Measurements from ENCODE around the gene GLDC. TPM values are rescaled to one million over a fixed set of nuclear protein-coding genes. Genes with fewer than 3 reads are reported as not detected.

The GLDC gene
- total RNA-seq, 2 donors from 2014 or later: 1.1 TPM; not detected in 1

DNA sequence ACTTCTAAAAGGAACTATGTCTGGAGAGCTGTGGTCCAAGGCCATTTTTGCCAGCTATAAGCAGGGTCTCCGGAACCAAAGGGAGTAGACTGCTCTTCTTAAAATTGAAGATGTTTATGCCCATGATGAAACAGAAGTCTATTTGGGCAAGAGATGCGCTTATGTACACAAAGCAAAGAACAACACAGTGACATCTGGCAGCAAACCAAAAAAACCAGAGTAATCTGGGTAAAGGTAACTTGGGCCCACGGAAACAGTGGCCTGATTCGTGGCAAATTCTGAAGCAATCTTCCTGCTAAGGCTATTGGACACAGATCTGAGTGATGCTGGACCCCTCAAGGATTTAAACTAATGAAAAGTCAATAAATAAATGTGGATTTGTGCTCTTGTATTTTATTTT is 29.7 kb upstream of the GLDC start:
- H3K9me3 ChIP-seq (ENCODE audit: control insufficient read depth, low read length, poor library complexity, severe bottlenecking): no peaks in the 10 kb centered on the region
- no peak for ATAC-seq
- Mint-ChIP-seq H3K4me3 (no peak overlapping the region), H3K27me3 (no peaks in the 10 kb centered on the region), H3K36me3 (ENCODE audit: low read depth) (peaks cover 4% of the 10 kb centered on the region), H3K4me1 (peaks cover under 1% of the 10 kb centered on the region), H3K27ac (no peak overlapping the region)
- no peak for DNase-seq

DNA sequence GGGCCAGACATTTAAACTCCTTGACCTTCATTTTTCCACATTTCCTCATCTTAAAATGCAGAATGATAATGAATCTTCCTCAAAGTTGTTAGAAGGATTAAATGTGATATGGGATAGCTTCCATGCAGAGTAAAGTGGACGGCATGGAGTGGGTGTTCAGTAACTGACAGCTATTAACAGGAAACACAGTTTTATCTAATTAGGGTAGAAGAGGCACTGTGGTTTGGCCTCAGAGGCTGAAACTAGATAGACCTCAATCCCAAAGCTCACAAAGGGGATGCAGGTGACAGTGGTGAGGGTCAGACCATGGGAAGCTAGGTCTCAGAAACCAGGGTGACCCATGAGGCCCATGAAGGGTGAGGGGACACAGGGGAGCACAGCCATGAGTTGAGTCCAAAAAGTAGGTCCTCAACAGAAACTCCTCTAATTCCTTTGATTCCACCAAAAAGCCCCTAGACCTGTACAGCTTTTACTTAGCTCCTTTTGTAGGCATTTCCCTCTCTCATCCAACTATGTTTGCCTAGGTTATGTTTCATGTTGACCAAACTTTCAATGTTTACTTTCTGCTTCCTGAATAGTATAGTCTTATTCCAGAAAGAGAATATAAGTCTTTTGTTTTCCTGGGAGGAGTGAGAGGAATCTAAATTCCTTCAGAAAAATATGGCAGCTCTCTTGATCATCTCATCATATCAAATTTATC is 27.9 kb upstream of the GLDC start:
- DNase-seq: no peak
- peaks cover 4% of the 10 kb centered on the region for H3K36me3 Mint-ChIP-seq (ENCODE audit: low read depth)
- no peaks in the 10 kb centered on the region for H3K9me3 ChIP-seq (ENCODE audit: control insufficient read depth, low read length, poor library complexity, severe bottlenecking)
- H3K27ac Mint-ChIP-seq: no peak overlapping the region
- no peak for ATAC-seq
- H3K27me3 Mint-ChIP-seq: peaks cover 5% of the 10 kb centered on the region
- H3K4me3 Mint-ChIP-seq: no peak overlapping the region
- no peaks in the 10 kb centered on the region for H3K4me1 Mint-ChIP-seq

DNA sequence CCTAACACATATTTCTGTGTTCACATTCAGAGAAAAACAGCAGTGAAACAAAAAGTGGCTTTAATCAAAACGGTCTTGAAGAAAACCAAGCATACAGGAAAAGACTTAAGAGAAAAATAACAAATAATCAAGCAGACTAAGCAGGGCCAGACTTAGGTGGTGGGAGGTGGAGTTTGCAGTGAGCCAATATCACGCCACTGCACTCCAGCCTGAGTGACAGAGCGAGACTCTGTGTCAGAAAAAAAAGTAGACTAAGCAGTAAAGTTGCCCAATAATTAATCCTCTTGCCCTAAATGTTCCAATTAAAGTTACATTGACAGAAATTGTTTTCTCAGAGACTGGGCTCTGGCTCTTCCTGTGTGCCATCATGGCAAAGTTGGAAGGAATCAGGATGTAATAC is 26.6 kb upstream of the GLDC start:
- no peaks in the 10 kb centered on the region for H3K9me3 ChIP-seq (ENCODE audit: control insufficient read depth, low read length, poor library complexity, severe bottlenecking)
- ATAC-seq (no peak), DNase-seq (no peak)
- no peak overlapping the region for H3K4me3 Mint-ChIP-seq
- no peaks in the 10 kb centered on the region for H3K4me1 Mint-ChIP-seq
- peaks cover 5% of the 10 kb centered on the region for H3K27me3 Mint-ChIP-seq
- peaks cover 4% of the 10 kb centered on the region for H3K36me3 Mint-ChIP-seq (ENCODE audit: low read depth)
- no peak overlapping the region for H3K27ac Mint-ChIP-seq

DNA sequence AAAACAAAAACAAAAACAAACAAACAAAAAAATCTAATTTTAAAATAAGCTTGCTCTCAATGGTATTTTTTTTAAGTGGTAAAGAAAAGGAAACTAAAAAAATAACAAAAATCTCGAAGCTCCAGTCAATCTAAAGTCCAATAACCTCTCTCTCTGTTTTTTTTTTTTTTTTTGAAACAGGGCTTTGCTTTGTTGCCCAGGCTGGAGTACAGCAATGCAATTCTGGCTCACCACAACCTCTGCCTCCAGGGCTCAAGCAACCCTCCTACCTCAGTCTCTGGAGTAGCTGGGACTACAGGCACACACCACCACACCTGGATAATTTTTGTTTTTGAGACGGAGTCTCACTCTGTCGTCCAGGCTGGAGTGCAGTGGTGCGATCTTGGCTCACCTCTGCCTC is 25.9 kb upstream of the GLDC start:
- Mint-ChIP-seq H3K4me1 (no peaks in the 10 kb centered on the region), H3K36me3 (ENCODE audit: low read depth) (peaks cover 3% of the 10 kb centered on the region), H3K27me3 (peaks cover 5% of the 10 kb centered on the region), H3K4me3 (no peak overlapping the region), H3K27ac (no peak overlapping the region)
- ATAC-seq (no peak), DNase-seq (no peak)
- no peaks in the 10 kb centered on the region for H3K9me3 ChIP-seq (ENCODE audit: control insufficient read depth, low read length, poor library complexity, severe bottlenecking)

DNA sequence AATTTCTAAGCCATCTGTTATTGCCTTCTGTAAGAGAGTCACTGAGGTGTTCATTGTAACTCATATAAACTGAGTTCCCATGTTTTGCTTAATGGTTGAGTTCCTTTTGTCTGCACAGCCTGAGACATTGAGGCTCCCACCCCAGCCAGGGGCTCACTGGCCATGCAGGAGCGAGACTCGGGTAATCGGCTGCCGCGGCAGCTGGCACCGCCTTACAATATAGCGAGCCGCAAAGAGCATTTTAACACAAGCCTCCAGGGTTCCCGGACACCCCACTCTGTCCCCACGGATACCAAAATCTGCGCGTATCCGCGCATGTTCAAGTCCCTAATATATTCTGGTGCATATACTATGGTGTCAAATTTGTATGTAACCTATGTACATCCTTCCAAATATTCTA is 24.4 kb upstream of the GLDC start:
- no peak overlapping the region for H3K4me3 Mint-ChIP-seq
- H3K4me1 Mint-ChIP-seq: no peaks in the 10 kb centered on the region
- H3K27ac Mint-ChIP-seq: no peak overlapping the region
- H3K36me3 Mint-ChIP-seq (ENCODE audit: low read depth): peaks cover 2% of the 10 kb centered on the region
- H3K27me3 Mint-ChIP-seq: peaks cover 5% of the 10 kb centered on the region
- ATAC-seq (no peak), DNase-seq (no peak)
- no peaks in the 10 kb centered on the region for H3K9me3 ChIP-seq (ENCODE audit: control insufficient read depth, low read length, poor library complexity, severe bottlenecking)

DNA sequence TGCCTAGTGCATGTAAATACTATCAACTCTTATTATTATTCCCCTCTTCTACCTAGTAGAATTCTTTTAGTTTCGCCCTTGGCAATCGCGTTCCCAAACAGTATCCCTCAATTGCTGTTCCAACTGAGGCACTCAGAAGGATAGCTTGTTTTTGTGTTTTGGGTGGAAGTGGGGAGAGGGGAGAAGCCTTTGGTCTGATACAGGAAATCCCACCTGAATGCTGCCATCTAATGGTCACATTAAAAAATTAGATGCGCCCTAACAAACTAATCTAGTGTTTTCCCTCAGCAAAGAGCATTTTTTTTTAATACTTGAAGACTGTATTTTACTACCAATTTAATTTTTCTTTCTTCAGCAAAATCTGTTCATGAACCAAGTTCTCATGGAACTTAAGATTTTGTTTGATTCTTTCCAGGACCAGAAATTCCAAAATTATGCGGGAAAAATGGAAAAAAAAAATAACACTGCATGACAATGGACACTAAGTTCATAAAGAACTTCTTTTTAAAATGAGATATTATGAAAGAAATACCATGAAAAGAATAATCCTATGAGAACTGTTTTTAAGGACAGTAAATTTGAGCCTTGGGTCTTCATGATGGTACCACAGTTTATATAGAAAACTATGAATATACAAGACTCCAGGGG is 22.2 kb upstream of the GLDC start:
- no peak overlapping the region for H3K4me3 Mint-ChIP-seq
- H3K9me3 ChIP-seq (ENCODE audit: control insufficient read depth, low read length, poor library complexity, severe bottlenecking): no peaks in the 10 kb centered on the region
- H3K27me3 Mint-ChIP-seq: peaks cover 5% of the 10 kb centered on the region
- H3K27ac Mint-ChIP-seq: no peak overlapping the region
- DNase-seq: no peak
- ATAC-seq: no peak
- no peaks in the 10 kb centered on the region for H3K36me3 Mint-ChIP-seq (ENCODE audit: low read depth)
- no peaks in the 10 kb centered on the region for H3K4me1 Mint-ChIP-seq

DNA sequence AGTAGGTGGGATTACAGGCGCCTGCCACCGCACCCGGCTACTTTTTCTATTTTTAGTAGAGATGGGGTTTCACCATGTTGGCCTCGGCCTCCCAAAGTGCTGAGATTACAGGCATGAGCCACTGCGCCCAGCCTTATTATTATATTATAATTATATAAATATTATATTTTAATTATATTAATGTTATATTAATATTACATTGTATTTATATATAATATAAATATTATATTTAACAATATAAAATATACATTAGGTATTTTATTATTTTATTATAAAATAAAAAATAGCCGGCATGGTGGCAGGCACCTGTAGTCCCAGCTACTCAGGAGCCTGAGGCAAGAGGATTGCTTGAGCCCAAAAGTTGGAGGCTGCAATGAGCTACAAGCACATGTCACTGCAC is 21.6 kb upstream of the GLDC start:
- no peak overlapping the region for H3K4me3 Mint-ChIP-seq

DNA sequence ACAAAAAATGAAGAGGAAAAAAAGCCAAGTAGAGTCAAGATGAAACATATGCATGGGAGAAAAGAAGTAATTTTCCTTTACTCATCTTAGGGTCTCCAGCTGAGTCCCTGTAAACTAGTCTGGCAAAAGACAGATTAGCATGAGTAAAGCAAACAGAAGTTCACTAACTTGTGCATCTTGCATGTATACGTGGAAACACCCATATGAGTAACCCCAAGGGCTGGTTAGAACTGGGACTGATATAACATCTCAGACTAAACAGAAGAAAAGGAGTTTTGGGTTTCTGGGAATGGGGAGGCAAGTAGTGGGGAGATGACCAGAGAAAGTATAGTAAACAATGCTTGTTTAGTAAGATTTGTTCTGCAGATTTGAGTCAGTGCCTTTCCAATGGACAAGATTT is 20.1 kb upstream of the GLDC start:
- H3K9me3 ChIP-seq (ENCODE audit: control insufficient read depth, low read length, poor library complexity, severe bottlenecking): no peaks in the 10 kb centered on the region
- Mint-ChIP-seq H3K36me3 (ENCODE audit: low read depth) (no peaks in the 10 kb centered on the region), H3K27ac (peak overlapping the region; percentile 51), H3K4me3 (no peak overlapping the region), H3K4me1 (no peaks in the 10 kb centered on the region), H3K27me3 (peaks cover 5% of the 10 kb centered on the region)
- DNase-seq (no peak), ATAC-seq (no peak)

More for the DNA sequence above, 21.6 kb upstream of the GLDC start:
- no peaks in the 10 kb centered on the region for H3K36me3 Mint-ChIP-seq (ENCODE audit: low read depth)
- DNase-seq (no peak), ATAC-seq (no peak)
- H3K9me3 ChIP-seq (ENCODE audit: control insufficient read depth, low read length, poor library complexity, severe bottlenecking): no peaks in the 10 kb centered on the region
- no peaks in the 10 kb centered on the region for H3K4me1 Mint-ChIP-seq
- peaks cover 5% of the 10 kb centered on the region for H3K27me3 Mint-ChIP-seq
- no peak overlapping the region for H3K27ac Mint-ChIP-seq

DNA sequence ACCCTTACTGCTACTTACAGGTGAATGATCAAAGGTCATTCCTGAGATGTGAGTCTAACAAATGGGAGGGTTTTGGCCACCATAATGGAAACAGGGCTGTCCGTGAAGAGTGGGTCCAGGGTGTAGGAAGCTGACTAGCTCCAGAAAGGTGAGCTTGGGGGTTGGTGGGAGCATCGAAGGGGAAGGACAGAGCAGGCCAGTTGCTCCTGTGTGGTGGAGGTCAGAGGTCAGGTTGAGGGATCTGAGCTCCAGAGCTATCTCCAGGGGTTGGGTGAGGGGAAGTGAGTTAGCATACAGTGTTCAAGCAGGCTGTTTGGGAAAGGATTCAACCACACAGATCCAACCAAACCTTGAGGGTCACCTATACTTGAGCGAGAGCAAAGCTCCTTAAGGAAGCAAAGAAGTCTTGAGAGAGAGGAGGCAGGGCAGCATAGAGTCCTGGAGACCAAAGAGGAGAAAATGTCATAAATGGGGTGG is 18.7 kb upstream of the GLDC start:
- no peaks in the 10 kb centered on the region for H3K9me3 ChIP-seq (ENCODE audit: control insufficient read depth, low read length, poor library complexity, severe bottlenecking)
- DNase-seq: no peak
- no peaks in the 10 kb centered on the region for H3K4me1 Mint-ChIP-seq
- no peak overlapping the region for H3K4me3 Mint-ChIP-seq
- H3K27me3 Mint-ChIP-seq: no peaks in the 10 kb centered on the region
- no peak for ATAC-seq
- no peaks in the 10 kb centered on the region for H3K36me3 Mint-ChIP-seq (ENCODE audit: low read depth)
- no peak overlapping the region for H3K27ac Mint-ChIP-seq

DNA sequence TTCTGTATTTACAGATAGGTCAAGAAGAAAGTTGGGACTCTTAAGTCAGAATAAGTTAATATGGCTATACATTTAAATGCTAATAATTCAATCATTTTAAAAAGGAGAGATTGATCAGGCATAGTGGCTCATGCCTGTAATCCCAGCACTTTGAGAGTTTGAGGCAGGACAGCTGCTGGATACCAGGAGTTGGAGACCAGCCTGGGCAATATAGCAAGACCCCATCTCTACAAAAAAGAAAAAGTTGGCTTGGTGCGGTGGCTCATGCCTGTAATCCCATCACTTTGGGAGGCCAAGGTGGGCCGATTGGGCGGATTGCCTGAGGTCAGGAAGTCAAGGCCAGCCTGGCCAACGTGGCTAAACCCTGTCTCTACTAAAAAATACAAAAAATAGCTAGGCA is 15.0 kb upstream of the GLDC start:
- DNase-seq: no peak
- Mint-ChIP-seq H3K27me3 (peaks cover 6% of the 10 kb centered on the region), H3K4me1 (peaks cover 2% of the 10 kb centered on the region), H3K27ac (no peak overlapping the region), H3K4me3 (no peak overlapping the region), H3K36me3 (ENCODE audit: low read depth) (no peaks in the 10 kb centered on the region)
- H3K9me3 ChIP-seq (ENCODE audit: control insufficient read depth, low read length, poor library complexity, severe bottlenecking): no peaks in the 10 kb centered on the region
- ATAC-seq: no peak

DNA sequence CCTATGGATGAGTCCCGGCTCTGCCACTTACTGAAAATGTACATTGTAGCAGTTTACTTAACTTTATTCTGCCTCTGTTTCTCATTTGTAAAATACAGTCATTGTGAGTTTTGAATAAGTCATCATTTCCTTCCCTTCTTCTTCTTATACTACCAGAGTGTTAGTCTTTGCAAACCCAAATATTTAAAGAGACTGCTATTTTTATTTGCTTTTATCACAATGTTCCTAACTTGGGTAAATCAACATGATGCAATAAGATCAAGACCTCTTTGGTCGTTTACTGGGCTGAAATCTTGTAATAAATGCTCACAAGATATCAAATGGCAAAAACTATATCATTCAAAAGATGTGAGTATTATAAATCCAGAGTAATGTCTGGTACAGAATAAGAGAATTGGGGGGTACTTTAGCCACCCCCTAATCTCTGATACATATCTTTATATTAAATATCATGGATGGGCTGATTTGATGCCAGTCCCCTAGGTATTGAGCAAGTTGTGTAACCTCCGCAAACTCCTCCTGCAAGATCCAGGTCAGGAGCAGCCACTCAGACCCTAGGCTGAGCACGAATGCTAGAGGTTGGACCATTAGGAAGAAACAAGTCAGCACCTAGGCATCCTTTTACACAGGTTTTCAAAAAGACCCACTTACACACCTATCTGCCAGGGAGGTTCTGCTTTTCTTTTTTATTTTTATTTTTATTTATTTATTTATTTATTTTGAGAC is 13.3 kb upstream of the GLDC start:
- DNase-seq: no peak
- Mint-ChIP-seq H3K27me3 (peaks cover 17% of the 10 kb centered on the region), H3K27ac (no peak overlapping the region), H3K4me3 (no peak overlapping the region), H3K36me3 (ENCODE audit: low read depth) (no peaks in the 10 kb centered on the region), H3K4me1 (peaks cover 6% of the 10 kb centered on the region)
- ATAC-seq: no peak
- H3K9me3 ChIP-seq (ENCODE audit: control insufficient read depth, low read length, poor library complexity, severe bottlenecking): no peaks in the 10 kb centered on the region

DNA sequence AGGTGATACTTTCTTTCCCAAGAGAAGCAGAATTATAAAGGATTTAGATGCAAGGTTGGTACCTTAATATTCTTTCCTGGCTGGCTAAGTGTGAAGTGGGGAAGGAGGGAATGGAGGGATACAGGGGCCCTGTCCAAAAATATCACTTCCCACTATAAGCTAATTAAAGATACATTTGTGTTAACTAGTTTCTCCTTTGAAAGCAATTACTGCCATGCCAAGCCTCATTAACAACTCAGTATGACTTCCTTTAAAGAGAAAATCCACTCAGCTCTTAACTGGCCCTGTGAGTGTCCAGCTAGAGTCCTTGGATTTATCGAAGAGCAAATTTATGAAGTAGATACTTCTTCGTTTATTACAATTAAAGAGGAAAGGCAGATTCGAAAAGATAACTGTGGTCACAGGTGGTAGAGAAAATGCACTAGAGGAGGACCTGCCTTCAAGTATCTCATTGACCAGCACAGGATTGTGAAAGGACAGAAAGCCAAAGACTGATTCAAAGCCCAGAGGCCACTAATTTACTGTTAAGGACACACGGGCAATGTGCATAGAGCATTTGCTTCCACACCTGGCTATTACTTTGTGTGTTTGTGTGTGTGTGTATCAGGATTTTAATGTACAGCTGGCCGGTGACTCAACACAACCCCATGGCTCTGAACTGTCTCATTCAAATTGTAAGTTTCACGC is 11.2 kb upstream of the GLDC start:
- no peaks in the 10 kb centered on the region for H3K9me3 ChIP-seq (ENCODE audit: control insufficient read depth, low read length, poor library complexity, severe bottlenecking)
- no peak for ATAC-seq
- Mint-ChIP-seq H3K27me3 (peaks cover 28% of the 10 kb centered on the region), H3K4me1 (peaks cover 6% of the 10 kb centered on the region), H3K27ac (no peak overlapping the region), H3K4me3 (no peak overlapping the region), H3K36me3 (ENCODE audit: low read depth) (no peaks in the 10 kb centered on the region)
- no peak for DNase-seq

DNA sequence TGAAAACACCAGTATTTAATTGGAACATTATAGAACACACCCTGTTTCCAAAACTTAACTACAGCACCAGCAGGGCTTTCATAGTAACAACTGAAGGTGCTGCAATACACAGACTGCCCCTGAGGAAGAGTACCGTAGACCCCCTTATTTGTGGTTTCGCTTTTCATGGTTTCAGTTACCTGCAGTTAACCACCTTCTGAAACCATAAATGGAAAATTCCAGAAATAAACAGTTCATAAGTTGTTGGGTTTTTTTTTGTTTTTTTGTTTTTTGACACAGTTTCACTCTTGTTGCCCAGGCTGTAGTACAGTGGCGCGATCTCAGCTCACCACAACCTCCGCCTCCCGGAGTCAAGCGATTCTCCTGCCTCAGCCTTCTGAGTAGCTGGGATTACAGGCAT is 9.5 kb upstream of the GLDC start:
- H3K9me3 ChIP-seq (ENCODE audit: control insufficient read depth, low read length, poor library complexity, severe bottlenecking): no peaks in the 10 kb centered on the region
- DNase-seq (no peak), ATAC-seq (no peak)
- peaks cover 6% of the 10 kb centered on the region for H3K4me1 Mint-ChIP-seq
- peak overlapping the region; percentile 75 for H3K4me3 Mint-ChIP-seq
- no peak overlapping the region for H3K27ac Mint-ChIP-seq
- peaks cover 28% of the 10 kb centered on the region for H3K27me3 Mint-ChIP-seq
- H3K36me3 Mint-ChIP-seq (ENCODE audit: low read depth): no peaks in the 10 kb centered on the region

All from T-helper 17 cell (primary cell).